ENCODE data around the gene YY2.
"Not testable (repeated sequence)": the region's sequence is repeated elsewhere in the genome, so short reads cannot be mapped to it uniquely, and the experiment has no call there.

The YY2 gene

DNA sequence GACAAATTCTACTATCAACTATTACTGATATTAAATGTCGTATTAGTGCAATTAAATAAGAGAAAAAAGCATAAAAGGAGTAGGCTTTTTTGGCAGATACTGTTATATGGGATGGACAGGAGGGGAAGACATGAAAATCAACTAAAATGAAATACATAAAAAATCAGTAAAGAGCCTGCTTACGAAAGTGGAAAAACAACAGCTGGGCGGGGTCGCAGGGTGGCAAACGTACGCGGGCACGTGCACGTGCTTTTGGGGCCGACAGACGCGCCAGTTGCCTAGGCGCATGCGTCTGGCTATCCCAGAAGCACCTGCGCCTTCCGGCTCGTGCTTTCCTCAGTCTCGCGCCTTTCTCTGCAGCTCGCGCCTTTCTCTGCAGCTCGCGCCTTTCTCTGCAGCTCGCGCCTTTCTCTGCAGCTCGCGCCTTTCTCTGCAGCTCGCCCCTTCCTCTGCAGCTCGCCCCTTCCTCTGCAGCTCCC is at the start of gene YY2:
YY2 (plus strand) TSS at position 51 of the 479 bp plus-strand sequence. CDS start 498 bp downstream, outside the sequence.
- DNase-seq = no peak

DNA sequence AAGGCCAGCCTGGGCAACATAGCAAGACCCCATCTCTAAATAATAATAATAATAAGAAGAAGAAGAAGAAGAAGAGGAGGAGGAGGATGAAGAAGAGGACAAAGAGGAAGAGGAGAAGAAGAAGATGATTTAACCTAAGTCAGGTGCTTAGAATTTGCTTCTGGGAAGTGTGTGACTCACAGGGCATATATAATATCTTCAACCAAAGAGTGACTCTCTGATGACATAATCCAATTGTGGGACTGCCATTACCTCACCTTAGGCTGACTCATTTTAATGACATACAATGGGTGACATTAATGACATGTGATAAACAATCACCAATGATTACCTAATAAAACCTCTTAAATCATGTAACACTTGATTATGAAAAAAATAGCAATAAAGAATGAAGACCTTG is 49.1 kb upstream of the YY2 start:
- peak; percentile 0 for DNase-seq

DNA sequence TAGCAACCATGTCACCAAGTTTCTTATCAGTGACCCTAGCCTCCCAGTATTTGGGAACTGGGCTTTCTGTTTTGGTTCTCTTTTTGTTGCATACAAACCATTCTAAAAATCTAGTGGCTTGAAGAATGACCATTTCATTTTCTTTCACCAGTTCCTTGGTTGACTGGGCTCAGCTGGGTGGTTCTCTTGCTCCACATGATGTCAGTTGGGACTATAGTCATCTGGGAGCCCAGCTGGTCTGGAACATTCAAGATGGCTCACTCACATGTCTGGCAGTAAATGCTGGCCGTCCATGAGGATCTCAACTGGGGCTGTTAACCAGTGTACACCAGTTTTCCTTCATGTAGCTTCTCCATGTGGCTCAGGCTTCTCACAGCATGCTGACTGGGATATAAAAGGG is 44.0 kb upstream of the YY2 start:
- DNase-seq = no peak

DNA sequence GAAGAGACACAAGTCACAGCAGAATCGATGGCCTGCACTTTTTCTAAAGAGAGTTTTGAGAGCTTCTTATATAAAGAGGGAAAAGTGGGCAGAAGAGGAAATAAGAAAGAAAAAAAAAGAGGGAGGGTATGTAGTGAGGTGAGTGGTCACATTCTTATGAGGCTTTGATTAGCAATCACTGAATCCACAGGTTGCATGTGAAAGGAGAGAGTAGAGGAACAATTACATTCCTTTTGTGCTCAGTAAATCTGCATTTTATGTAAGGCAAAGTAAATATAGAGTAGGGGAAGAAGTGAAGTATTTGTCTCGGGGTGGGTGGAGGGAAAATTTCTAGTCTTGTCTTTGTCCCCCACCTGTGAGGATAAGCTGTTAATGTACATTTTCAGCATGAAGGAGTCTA is 43.2 kb upstream of the YY2 start:
- no peak for DNase-seq

DNA sequence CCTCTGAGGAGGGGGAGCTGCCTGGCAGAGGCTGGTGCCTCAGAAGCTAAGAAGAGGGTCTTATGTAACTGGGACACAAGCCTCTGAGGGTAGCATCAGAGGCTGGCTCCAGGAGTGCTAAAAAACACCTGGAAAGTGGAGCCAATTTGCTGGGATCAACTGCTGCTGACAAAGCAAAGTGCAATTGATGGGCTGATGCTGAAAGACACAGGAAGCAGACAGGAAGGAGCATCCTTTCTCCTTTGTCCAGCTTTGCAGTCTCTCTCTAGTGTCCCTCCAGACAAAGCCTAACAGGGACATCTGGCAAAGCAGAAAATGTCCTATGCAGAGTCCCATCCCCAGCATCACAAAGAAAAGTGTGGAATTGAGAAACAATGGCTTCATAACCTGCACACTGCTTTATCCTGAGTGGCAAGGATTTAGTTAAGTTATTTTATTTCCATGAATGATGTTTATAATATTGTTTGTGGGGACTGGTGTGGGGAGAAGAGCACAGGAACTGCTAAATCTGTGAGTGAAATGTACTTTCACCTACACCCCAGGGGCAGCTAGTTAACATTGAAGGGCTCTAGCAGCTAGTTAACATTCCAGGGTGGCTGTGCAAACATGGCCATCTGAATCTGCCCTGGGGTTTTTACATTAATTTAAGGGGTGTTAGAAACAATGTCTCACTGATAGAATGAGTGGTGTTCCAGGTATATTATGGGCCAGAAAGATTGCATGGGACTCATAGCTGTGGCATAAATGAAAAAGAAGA is 42.0 kb upstream of the YY2 start:
- DNase-seq = no peak

DNA sequence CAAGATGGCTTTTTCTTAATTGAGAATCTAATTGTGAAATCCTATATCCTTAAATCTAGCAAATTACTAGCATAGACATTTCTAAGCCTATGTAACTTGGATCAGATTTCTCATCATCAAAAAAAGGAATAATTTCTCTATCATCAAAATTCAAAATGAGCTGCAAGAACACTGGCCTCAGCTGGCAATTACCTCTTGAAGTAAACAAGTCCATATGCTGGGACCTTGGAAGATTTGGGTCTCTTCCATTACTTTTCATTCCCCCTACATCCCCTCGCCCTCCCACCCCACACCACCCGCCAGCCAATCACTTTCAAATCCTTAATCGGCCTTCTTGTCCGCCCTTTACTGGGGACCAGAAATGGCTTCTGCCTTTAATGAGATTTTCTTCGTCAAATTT is 39.7 kb upstream of the YY2 start:
- no peak for DNase-seq

DNA sequence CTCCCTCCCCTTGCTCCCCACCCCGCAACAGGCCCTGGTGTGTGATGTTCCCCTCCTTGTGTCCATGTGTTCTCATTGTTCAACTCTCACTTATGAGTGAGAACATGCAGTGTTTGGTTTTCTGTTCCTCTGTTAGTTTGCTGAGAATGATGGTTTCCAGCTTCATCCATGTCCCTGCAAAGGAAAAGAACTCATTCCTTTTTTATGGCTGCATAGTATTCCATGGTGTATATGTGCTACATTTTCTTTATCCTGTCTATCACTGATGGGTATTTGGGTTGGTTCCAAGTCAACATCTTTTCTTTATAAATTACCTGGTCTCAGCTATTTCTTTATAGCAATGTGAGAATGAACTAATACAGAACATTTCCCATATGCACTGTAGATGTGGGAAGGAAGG is 35.6 kb upstream of the YY2 start:
- DNase-seq = not testable (repeated sequence)

DNA sequence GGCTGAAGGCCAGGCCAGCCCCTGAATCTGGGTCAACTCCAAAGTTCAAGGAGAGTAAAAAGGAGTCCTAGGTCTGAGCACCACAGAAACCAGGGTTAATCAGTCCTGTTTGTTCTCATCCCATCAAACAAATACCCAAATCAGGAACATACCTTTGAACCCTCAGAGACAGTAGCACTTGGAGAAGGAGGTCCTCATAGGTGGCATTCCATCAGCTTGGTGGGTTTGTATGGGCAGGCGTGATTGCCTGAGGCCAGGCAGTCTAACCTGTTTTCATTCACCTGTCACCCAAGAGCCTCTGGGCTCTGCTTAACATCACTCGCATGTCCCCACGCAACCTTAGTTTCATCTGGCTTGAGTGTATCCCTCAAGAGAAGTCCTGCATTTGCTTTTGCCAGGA is 33.9 kb upstream of the YY2 start:
- no peak for DNase-seq

DNA sequence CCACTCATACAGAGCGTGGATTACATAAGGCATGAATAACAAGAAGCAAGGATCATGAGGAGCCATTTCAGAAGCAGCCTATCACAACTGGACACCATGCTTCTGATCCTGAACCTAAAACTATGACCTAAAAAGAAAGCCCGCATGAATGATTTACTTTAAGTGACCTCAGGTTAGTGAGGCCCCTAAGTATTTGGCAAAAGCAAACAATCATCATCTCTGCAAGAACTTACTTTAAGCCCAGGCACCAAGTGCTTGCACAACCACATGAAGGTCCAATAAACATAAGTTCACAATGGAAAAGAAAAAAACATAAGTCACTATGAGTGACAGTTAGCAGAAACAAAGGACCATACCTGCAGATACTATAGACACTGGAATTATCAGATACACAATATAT is 24.3 kb upstream of the YY2 start:
- no peak for DNase-seq

DNA sequence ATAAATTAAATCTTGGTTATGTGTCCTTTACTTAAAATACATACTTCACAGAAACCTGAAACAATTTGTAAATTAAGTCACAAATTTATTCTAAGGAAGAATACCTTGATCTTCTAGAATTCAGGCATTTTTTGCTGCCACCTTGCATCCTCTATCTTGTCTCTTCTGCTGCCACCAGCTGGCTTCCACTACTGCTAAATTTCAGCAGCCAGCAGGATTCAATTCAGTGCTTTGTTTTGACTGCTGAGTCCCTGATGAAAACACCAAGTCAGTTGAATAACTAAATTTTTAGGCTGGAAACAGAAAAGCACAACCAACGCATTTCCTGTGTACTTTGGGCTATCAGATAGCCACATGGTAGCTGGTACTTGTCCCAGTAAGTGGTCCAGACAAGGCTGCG is 18.7 kb upstream of the YY2 start:
- DNase-seq = no peak

DNA sequence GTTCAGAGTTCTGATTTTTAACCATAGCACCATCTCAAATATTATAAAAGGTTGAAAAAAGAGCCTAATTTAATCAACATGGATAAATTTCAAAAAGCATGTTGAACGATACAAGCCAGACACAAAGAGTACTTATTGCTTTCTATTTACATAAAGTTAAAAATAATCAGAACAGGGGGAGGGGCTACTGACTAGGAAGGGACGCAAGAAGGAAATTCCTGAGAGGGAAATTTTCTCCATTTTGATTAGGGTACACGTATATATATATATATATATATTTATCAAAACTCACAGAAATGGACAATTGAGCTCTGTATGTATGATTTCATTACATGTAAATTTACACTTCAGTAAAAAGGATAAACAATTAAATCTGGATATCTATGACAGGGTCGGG is 16.9 kb upstream of the YY2 start:
- DNase-seq = no peak

DNA sequence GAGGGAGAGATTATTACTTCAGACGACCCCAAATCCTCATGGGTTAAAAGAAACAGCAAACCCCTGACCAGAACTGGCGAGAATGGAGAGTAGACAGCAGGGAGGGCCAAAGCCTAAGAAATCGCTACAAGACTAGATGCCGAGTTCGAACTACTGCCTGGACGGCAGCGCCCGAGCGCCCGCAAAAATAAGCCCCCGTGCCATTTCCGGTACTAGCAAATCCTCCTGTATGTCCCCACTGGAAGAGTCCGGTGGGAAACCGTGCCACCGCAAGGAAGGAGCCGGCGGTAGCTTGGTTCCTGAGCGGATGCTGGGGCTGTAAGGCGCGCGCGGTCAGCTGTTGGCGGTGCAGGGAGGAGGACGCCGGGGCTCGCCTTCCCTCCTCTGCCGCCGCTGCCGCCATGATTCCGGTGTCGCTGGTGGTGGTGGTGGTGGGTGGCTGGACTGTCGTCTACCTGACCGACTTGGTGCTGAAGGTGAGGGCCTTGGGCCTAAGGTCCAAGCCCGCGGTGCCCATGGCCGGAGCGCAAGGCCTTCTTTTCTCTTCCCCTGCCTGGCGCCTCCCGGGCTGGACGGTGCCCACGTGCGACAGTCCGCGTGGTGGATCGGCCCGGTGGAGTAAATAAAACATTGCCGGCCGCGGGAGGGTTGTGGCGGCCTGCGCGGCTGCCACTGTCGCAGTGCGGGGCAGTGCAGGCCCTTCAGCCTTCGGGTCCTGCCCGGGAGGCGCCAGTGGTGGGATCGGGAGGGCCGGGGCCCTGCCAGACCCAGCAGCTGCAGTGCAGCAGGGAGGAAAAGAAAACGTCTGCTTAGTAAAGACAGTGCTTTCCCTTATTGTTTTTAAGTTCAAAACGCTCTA is 16.2 kb upstream of the YY2 start, which contains the start of gene MBTPS2:
MBTPS2 (plus strand) TSS at position 284 of the 859 bp plus-strand sequence; CDS start at position 402, 118 bp downstream.
- peak; percentile 85 for DNase-seq

DNA sequence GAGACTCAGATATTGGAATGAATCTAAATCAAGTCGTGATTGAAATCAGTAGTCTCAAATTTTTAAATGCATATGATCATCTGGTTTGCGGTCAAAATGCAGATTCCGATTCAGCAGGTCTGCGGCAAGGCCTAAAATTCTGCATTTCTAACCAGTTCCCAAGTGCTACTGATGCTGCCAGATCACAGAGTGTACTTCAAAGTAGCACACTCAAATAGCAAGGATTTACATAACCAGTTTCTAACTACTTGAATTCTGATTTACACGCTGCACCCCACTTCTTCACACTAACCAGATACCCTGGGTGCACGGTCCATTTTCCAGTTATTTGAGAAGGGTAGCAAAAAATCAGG is 15.6 kb upstream of the YY2 start:
- peak; percentile 64 for DNase-seq

DNA sequence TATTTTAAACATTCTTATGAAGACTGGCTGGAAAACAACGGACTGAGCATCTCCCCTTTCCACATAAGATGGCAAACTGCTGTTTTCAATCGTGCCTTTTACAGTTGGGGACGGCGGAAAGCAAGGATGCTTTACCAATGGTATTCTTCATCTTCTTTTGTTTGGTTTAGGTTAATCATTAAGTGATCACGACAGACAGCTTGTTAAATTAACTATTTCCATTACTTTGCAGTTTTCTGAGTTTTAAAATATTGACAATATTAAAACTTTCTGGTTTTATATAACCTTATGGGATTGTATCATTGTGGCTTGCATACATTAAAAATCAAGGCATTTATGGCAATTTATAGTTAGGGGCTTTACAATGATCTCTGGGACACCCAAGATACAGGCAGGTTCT is 12.6 kb upstream of the YY2 start:
- DNase-seq = no peak

DNA sequence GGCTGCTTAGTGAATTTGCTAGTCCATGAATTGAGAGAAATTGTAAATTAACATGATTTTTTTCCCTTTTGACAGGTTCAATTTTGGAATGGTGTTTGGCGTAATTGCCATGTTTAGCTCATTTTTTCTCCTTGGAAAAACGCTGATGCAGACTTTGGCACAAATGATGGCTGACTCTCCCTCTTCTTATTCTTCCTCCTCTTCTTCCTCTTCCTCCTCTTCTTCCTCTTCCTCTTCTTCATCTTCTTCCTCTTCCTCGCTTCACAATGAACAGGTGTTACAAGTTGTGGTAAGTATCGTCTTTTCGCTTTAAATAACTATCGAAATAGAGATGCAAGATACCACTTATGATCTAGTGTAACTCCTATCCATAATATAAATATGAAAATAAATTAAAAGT is 10.7 kb upstream of the YY2 start:
- no peak for DNase-seq

DNA sequence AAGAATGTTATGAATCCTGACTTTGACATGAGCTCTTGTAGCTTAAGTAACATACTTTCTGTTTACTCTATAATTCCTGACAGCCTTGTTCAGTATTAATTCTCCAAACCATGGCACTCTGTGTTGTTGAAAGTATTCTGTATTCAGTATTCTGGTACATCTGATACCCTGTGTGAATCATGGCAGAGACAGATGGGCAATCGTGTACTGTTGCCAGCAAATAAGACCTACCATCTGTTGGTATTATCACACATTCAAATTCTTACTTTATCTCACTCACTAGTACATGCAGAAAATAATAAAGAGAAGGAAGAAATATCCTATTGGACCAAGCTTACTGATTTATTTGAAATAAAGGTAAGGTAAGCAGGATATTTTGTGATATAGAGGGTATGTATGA is 8.4 kb upstream of the YY2 start:
- DNase-seq = no peak

DNA sequence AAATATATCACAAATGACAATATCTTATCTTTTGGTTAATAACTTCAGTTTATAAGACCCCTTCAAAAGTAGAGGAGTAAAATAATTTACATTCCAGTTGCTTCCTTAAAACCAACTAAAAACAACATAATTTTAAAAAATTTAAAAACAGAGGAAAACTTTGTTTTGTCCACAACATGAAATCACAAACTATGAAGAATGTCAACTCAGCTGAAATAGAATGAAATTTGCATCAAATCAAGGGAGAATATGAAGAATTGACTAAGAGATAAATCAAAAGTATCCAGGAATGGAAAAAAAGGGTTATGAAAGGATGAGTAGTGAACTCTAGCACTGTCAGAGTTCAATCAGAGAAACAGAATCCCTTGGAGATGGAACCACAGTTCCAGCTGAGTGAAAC is 2.2 kb upstream of the YY2 start:
- no peak for DNase-seq

DNA sequence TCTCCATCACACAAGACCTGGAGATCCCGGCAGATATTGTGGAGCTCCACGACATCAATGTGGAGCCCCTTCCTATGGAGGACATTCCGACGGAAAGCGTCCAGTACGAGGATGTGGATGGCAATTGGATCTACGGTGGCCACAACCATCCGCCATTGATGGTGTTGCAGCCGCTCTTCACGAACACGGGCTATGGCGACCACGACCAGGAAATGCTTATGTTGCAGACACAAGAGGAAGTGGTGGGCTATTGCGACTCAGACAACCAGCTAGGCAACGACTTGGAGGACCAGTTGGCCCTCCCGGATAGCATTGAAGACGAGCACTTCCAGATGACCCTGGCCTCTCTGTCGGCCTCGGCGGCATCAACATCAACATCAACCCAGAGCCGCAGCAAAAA is 717 bp downstream of the YY2 start:
- no peak for DNase-seq

DNA sequence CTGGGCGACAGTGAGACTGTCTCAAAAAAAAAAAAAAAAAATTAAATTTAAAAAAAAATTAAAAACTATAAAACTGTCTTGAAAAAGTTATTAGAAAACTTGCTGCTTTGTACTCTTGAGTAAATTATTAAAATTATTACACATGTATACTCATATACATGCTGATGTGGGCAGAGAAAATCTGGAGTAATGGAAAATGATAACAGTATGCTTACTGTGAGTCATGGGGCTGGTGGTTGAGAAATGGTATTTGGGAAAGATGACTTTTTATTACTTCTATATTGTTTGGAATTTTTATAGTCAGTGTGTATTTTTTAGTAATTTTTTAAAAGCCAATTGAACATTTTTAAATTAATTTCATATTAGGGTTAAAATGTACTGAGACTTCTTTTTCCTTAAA is 7.5 kb downstream of the YY2 start:
- DNase-seq = no peak

DNA sequence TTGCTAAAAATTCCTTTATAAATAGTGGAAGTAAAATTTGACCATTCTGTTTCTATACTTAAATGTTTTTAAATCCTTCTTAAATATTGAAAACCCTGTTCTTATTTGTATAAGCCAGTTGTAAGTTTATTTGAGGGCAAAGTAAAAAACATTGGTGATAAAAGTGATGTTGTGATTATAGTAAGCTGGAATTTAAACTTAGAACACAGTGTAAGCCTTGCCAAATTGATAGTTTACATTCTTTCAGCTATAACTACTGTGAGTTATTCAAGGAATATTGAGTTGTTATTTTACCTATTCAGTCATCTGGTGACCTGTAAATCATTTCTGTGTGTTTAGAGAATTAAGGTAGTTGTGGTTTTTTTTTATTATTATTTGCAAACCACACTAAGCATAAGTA is 9.6 kb downstream of the YY2 start:
- DNase-seq = no peak

DNA sequence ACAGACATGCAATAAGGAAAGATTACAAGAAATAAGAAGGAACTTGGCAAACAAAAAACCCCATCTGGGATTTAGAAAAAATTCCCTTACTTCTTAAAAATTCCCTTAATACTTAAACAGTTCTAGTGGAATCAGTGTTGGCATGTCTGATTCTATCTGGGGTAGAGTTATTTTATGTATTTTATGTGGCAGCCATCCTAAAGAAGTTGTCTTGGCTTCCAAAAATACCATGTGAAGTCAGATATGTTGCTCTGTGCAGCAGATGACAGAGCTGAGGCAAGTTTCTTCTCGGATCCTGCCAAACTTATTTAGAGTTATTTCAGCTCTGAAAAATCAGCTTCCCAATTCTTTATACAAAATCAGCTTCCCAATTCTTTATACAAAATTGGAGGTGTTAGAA is 14.7 kb downstream of the YY2 start:
- DNase-seq = no peak

DNA sequence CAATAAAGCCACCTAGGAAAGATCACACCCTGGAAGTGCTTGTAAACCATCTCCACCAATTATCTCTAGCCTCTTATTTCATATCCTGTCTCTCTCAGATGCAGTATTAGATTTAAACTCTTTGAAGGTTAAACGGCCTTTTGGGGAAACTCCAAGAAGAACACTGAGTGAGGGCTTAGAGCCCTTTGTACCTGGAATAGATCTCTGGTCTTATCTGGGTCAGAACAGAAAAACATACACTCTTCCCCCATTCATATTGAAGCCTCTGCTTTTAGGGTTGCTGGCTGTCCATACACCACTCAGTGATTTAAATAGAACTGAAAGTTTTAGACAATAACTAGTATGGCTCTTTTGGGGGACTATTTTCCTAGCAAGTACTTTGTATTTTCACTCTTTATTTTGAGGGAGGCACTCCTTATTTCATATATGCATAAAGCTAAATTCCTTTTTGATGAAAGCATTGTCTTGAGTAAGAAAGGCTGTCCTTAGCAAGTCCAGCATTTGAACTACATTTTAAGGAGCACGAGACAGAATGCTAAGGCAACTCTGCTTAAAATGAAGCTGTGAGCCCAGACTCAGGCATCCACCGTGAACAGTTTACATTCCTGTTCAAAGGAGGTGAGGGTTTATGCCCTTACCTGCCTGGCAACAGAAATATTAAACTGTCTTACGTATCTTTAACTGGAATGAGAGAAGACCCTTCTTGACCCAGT is 17.4 kb downstream of the YY2 start:
- no peak for DNase-seq

DNA sequence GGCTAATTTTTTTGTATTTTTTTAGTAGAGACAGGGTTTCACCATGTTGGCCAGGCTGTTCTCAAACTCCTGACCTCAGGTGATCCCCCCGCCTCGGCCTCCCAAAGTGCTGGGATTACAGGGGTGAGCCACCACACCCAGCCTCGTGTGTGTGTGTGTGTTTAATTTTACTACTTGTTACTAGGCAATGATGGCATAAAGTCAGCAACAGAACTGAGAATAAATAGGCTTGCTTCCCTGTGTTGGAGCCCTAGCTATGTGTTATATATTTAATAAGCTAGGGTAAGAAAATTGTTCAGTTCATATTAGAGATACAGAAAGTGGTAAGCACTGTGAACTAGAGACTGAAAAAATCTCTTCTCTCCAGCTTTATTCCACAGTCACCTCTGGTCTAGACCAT is 18.4 kb downstream of the YY2 start:
- DNase-seq = not testable (repeated sequence)

DNA sequence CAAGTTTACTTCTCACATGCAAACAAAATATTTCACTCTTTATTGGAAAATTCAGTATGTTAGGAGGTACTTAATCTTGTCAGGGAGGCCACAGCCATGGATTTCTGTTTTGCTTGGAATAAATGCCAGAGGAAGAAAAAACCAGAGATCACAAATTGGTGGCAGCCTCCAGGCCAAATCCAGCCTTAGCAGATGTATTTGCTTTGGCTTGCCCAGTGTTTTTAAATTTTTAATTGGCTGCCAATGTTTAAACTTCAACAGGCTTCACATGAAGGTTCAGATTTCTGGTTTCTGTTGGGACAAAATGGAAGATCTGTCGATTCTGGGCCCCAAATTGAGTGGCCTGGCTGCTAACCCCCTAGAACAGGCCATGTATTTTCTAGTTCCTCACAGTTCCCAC is 19.2 kb downstream of the YY2 start:
- no peak for DNase-seq
